Astrocyte (in vitro differentiated cells and primary cell): ENCODE data around the gene PTPA.

Experiments used
- EZH2 ChIP-seq: IDR thresholded peaks from 2 replicates; pipeline ENCODE4 v1.6.1; 2012; ENCODE audit warnings: mild to moderate bottlenecking, low read length, inconsistent platforms; ENCODE audit not compliant: insufficient read depth
- TF ChIP-seq, protein P1 (sequence below): IDR thresholded peaks from 2 replicates; pipeline ENCODE4 v1.5.1; 2011; ENCODE audit warnings: low read depth, mild to moderate bottlenecking, inconsistent platforms, low read length, moderate library complexity; ENCODE audit not compliant: insufficient read depth

DNA sequence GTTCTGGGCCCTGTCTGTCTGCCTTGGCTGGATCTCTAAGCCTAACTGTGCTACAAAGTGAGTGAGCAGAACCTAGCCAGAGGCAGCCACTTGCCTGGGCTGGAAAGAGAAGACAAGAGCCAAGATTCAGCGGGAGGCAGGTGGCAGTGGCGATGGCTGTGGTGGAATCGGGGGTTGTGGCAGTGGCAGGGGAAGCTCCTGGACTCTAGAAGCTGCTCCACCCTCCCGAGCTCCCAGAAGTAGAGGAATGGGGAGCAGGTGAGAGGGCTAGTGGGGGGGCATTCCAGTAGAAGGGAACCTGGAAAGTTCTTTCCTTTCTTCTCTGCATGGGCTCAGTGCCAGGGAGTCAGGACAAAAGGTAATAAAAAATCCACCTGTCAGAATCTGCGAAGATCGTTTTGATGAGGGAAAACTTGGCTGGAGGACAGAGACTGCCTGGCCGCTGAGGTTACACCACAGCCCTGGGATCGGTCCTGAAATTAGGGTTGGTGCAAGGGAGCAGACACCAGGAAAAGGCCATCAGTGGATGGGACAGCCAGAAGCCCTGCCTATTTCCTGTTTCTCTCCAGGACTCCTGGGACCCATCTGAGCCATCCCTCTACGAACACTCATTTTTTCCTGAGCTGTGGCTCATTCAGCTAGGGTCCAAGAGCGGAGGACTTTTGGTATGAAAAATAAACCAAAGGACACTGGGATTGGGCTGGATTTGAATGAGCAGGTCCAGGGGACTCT is 2.2 kb upstream of the PTPA start:
- TF ChIP-seq, protein P1, sequence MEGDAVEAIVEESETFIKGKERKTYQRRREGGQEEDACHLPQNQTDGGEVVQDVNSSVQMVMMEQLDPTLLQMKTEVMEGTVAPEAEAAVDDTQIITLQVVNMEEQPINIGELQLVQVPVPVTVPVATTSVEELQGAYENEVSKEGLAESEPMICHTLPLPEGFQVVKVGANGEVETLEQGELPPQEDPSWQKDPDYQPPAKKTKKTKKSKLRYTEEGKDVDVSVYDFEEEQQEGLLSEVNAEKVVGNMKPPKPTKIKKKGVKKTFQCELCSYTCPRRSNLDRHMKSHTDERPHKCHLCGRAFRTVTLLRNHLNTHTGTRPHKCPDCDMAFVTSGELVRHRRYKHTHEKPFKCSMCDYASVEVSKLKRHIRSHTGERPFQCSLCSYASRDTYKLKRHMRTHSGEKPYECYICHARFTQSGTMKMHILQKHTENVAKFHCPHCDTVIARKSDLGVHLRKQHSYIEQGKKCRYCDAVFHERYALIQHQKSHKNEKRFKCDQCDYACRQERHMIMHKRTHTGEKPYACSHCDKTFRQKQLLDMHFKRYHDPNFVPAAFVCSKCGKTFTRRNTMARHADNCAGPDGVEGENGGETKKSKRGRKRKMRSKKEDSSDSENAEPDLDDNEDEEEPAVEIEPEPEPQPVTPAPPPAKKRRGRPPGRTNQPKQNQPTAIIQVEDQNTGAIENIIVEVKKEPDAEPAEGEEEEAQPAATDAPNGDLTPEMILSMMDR = no peak
- no peak for TF ChIP-seq EZH2
